Fibroblast of lung (primary cell): ENCODE results near the gene AANAT. TPM values are rescaled to one million over a fixed set of nuclear protein-coding genes. Genes with fewer than 3 reads are reported as not detected.

Experiments used
- DNase-seq, 2 donors: peaks; one replicate each; pipeline versions ENCODE4 v3.0.0 to v3.0.0-alpha.2; 2010; ENCODE audit warnings: low read depth in 2 of 2
- H2AFZ ChIP-seq: 2 replicates; pipeline ENCODE4 v1.5.1; 2012; ENCODE audit warnings: low read length, control low read depth, inconsistent platforms
- H3K27ac ChIP-seq: 2 replicates; pipeline ENCODE4 v1.5.1; 2011; ENCODE audit warnings: low read length, control low read depth; ENCODE audit not compliant: insufficient read depth
- H3K27me3 ChIP-seq: 2 replicates; pipeline ENCODE4 v1.5.1; 2011; ENCODE audit warnings: mild to moderate bottlenecking, low read length; ENCODE audit not compliant: control insufficient read depth, insufficient read depth
- H3K36me3 ChIP-seq: 2 replicates; pipeline ENCODE4 v1.5.1; 2011; ENCODE audit warnings: low read length; ENCODE audit not compliant: control insufficient read depth, insufficient read depth
- H3K4me1 ChIP-seq: 2 replicates; pipeline ENCODE4 v1.5.1; 2011; ENCODE audit warnings: low read length; ENCODE audit not compliant: control insufficient read depth, insufficient read depth; ENCODE audit errors: extremely low read depth
- H3K4me2 ChIP-seq: 2 replicates; pipeline ENCODE4 v1.5.1; 2011; ENCODE audit warnings: low read length, control low read depth; ENCODE audit not compliant: insufficient read depth; ENCODE audit errors: extremely low read depth
- H3K4me3 ChIP-seq, 4 experiments: fragments of 200-600 bp in 1 of 4; sonication (generic) in 1 of 4; replicated peaks in 1 of 4; 2 replicates each; pipeline ENCODE4 v1.5.1; 2011 to 2016; ENCODE audit warnings: low read length in 4 of 4, low read depth in 3 of 4, mild to moderate bottlenecking in 3 of 4, control low read depth in 2 of 4, inconsistent platforms in 1 of 4, mixed read lengths in 1 of 4; ENCODE audit not compliant: insufficient read depth in 1 of 4; ENCODE audit errors: control extremely low read depth in 1 of 4
- H3K79me2 ChIP-seq: 2 replicates; pipeline ENCODE4 v1.5.1; 2012; ENCODE audit warnings: mild to moderate bottlenecking, low read length, inconsistent platforms; ENCODE audit not compliant: control insufficient read depth, insufficient read depth
- H3K9ac ChIP-seq: 2 replicates; pipeline ENCODE4 v1.5.1; 2011; ENCODE audit warnings: mild to moderate bottlenecking, low read length, control low read depth; ENCODE audit not compliant: insufficient read depth
- H3K9me3 ChIP-seq: 2 replicates; pipeline ENCODE4 v1.5.1; 2012; ENCODE audit warnings: low read depth, low read length; ENCODE audit not compliant: control insufficient read depth, insufficient read depth
- H4K20me1 ChIP-seq: 2 replicates; pipeline ENCODE4 v1.5.1; 2011; ENCODE audit warnings: low read length; ENCODE audit not compliant: control insufficient read depth, insufficient read depth; ENCODE audit errors: extremely low read depth
- EZH2 ChIP-seq: IDR thresholded peaks from 2 replicates; pipeline ENCODE4 v1.5.1; 2012; ENCODE audit warnings: low read length, control low read depth, mild to moderate bottlenecking; ENCODE audit errors: missing control alignments
- polyA plus RNA-seq, 2 donors: library from polyadenylated mRNA; depleted of rRNA in 1 of 2; stranded (reverse) in 1 of 2; unstranded in 1 of 2; fragments of >200 nt; gene quantifications; 2 replicates each; pipeline ENCODE4 v1.2.1, GENCODE V29; 2011 to 2012; ENCODE audit warnings: missing spikeins in 1 of 2
- total RNA-seq: library from RNA; depleted of rRNA; stranded (reverse); fragments of >200 nt; gene quantifications from 2 replicates; pipeline ENCODE4 v1.2.1, GENCODE V29; 2014
- TF ChIP-seq, protein P1 (sequence below), 2 donors: IDR thresholded peaks in 1 of 2; conservative IDR thresholded peaks in 1 of 2; 1 replicate in 1 of 2; 2 replicates in 1 of 2; pipeline ENCODE4 v1.5.1; 2011 to 2012; ENCODE audit warnings: low read length in 2 of 2, control low read depth in 1 of 2, inconsistent platforms in 1 of 2, low read depth in 1 of 2, mild to moderate bottlenecking in 1 of 2

AANAT gene
- total and polyA plus RNA-seq, 2 donors (not counting 1 experiment from before 2014, with no cell fraction given): not detected

DNA sequence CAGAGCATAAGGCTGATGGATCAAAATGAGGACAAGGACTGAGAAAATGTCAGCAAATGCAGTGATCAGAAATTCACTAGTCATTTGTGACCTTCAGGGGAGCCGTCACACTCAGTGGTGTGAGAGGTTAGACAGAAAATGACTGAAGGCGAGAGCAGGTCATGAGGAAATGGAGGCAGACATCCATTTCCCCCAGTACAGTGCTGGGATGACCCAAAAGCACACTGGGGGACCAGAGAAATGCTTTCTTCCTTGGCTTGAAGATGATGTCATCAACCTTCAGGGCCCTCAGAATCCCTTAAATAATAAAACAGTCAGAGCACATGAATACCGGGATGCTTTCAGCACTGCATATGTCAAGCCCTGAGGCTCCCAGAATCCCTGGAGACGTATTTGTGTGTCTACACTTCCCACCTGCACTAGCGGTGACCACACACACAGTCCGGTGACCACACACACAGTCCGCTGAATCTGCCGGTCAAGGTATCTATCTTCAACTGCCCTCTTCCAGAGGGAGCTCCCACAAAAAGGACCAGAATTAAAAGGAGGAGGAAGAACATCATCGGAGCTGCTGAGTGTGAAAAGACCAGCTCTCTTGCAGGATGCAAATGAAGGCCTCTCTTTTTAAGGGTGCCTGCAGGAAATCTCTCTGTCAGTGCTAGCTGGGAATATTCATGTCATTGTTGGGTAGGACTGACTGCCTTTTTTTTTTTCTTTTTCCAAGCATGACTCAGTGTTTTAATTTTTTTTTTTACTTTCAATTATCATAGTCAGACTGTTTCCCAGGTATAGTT is 22.7 kb upstream of the AANAT start:
- no peaks in the 10 kb centered on the region for H3K36me3 ChIP-seq
- H3K4me1 ChIP-seq: peaks cover 32% of the 10 kb centered on the region
- H3K4me2 ChIP-seq: no peak overlapping the region
- H3K27ac ChIP-seq: no peak overlapping the region
- peaks cover 41% of the 10 kb centered on the region for H3K79me2 ChIP-seq
- no peak overlapping the region for H3K4me3 ChIP-seq
- DNase-seq: peak in 1 of 2 donors; percentile 50
- no peak overlapping the region for H3K9ac ChIP-seq
- H3K9me3 ChIP-seq: no peaks in the 10 kb centered on the region
- H4K20me1 ChIP-seq: no peaks in the 10 kb centered on the region
- H3K27me3 ChIP-seq: no peaks in the 10 kb centered on the region
- no peak overlapping the region for H2AFZ ChIP-seq
- TF ChIP-seq EZH2: no peak
- TF ChIP-seq, protein P1, sequence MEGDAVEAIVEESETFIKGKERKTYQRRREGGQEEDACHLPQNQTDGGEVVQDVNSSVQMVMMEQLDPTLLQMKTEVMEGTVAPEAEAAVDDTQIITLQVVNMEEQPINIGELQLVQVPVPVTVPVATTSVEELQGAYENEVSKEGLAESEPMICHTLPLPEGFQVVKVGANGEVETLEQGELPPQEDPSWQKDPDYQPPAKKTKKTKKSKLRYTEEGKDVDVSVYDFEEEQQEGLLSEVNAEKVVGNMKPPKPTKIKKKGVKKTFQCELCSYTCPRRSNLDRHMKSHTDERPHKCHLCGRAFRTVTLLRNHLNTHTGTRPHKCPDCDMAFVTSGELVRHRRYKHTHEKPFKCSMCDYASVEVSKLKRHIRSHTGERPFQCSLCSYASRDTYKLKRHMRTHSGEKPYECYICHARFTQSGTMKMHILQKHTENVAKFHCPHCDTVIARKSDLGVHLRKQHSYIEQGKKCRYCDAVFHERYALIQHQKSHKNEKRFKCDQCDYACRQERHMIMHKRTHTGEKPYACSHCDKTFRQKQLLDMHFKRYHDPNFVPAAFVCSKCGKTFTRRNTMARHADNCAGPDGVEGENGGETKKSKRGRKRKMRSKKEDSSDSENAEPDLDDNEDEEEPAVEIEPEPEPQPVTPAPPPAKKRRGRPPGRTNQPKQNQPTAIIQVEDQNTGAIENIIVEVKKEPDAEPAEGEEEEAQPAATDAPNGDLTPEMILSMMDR (conservative IDR thresholded peaks at IDR 0.05 in 1 of 2, IDR thresholded peaks at IDR 0.05 in 1 of 2; ENCODE audit: low read depth in 1 of 2, low read length in 2 of 2): no peak

DNA sequence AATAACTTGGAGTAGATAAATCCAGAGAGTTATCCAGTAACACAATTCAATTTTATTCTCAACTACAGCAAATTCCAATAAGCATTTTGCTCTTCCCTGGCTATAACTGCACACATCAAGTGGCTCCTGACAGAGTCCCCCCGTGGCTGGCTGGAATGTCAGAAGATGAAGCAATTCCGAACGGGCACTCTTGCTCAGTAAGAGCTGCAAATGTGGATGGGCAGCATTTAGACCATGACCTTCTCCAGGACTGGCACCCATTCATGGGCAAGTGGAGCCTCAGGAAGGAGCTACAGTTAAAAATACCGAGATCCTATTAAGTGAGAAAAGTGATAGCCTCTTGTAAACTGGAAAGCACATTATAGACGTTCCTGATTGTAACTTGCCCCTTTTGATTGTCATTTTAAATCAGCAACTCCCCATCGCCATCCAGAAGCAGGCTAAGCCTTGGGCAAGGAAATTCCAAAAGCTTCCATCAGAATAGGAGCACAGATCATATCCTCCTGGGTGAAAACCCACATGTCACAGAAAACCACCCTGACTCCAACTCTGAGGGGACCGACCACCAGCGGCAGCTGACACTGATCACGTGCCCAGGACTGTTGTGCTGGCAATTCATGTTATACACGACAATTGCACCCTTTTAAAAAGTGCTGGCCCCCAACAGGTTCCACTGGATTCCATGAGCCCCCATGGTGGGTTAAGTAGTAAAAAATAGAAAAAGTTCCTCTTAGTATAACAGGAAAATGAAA is 21.5 kb upstream of the AANAT start:
- Histone ChIP-seq H3K27ac (peak overlapping the region; percentile 45), H3K9ac (no peak overlapping the region), H3K4me2 (peak overlapping the region; percentile 75), H3K4me1 (peaks cover 32% of the 10 kb centered on the region), H3K27me3 (no peaks in the 10 kb centered on the region), H3K36me3 (no peaks in the 10 kb centered on the region), H3K4me3 (no peak overlapping the region), H3K79me2 (peaks cover 45% of the 10 kb centered on the region), H2AFZ (no peak overlapping the region), H3K9me3 (no peaks in the 10 kb centered on the region), H4K20me1 (no peaks in the 10 kb centered on the region)
- DNase-seq: no peak
- TF ChIP-seq EZH2: no peak
- TF ChIP-seq, protein P1 (conservative IDR thresholded peaks at IDR 0.05 in 1 of 2, IDR thresholded peaks at IDR 0.05 in 1 of 2; ENCODE audit: low read depth in 1 of 2, low read length in 2 of 2): no peak

DNA sequence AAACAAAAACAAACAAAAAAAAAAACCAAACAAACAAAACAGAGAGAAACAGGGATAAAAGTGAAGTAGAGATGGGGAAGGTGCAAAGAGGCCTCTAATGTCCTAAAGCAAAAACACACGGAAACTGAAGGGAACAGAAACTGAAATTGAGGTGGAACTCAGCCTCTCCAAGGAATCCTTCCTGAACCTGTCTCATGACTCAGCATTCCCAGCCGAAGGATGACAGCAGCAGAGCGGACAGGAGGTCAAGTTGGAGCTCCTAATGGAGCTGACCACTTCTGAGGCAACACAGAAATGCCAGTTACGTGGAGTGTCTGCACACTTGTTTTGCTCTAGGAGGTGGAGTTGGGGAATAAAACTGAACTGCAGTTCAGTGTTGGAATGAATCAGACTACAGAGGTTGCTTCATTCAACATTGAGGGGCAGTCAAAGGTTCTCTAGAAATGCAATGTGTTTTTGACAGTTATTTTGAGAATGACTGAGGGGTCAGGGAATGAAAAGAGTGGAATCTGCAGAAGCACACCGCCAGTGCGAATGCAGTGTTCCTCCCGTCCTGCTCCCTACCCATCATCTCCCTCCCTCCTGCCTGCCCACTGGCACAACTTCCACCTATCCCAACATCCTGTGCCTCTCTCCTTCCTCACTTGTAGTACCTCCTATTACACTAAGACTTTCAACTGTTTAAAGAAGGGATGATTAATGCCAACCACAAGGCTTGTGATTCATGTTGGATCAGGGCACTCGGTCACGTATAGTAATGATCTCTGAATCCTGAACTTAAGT is 20.8 kb upstream of the AANAT start:
- H4K20me1 ChIP-seq: no peaks in the 10 kb centered on the region
- H3K27me3 ChIP-seq: no peaks in the 10 kb centered on the region
- H3K79me2 ChIP-seq: peaks cover 52% of the 10 kb centered on the region
- H3K27ac ChIP-seq: peak overlapping the region; percentile 45
- peak; percentile 79 to 92 for DNase-seq
- TF ChIP-seq, protein P1 (conservative IDR thresholded peaks at IDR 0.05 in 1 of 2, IDR thresholded peaks at IDR 0.05 in 1 of 2; ENCODE audit: low read depth in 1 of 2, low read length in 2 of 2): no peak
- no peak for TF ChIP-seq EZH2
- no peaks in the 10 kb centered on the region for H3K9me3 ChIP-seq
- peaks cover 34% of the 10 kb centered on the region for H3K4me1 ChIP-seq
- H3K36me3 ChIP-seq: no peaks in the 10 kb centered on the region
- H3K4me2 ChIP-seq: peak overlapping the region; percentile 75
- no peak overlapping the region for H2AFZ ChIP-seq
- no peak overlapping the region for H3K9ac ChIP-seq
- H3K4me3 ChIP-seq: no peak overlapping the region
